ENCODE data around the gene OTOS. TPM values are rescaled to one million over a fixed set of nuclear protein-coding genes. Genes with fewer than 3 reads are reported as not detected.

Gene OTOS
- total RNA-seq, 2 experiments from 2014 or later = not detected

- DNase-seq (ENCODE audit: low spot score) = no peak
- ChIA-PET POLR2A (interaction anchor here (0.5 kb wide), 1 partner anchor 103 kb away, joined by 3 read pairs; no protein-coding TSS in a partner anchor), CTCF (ENCODE audit: unreplicated experiment) (no interaction called here)
- H4K20me1 ChIP-seq (ENCODE audit: insufficient read depth, low read length) = no peaks in the 10 kb centered on the region
- TF ChIP-seq EZH2phosphoT487 (IDR thresholded peaks at IDR 0.05; ENCODE audit: borderline replicate concordance, low read depth, low read length) = no peak
- no peak for TF ChIP-seq CTCF (conservative IDR thresholded peaks at IDR 0.05; ENCODE audit: low read length)
- H3K79me2 ChIP-seq (ENCODE audit: insufficient read depth, low read depth, low read length) = no peaks in the 10 kb centered on the region
- no peaks in the 10 kb centered on the region for H3K9me2 ChIP-seq (ENCODE audit: insufficient read depth, low read length)
- peaks cover 65% of the 10 kb centered on the region for H3K36me3 ChIP-seq (ENCODE audit: insufficient read depth, low read length)
- H3K27ac ChIP-seq (ENCODE audit: low read depth, low read length, poor library complexity, severe bottlenecking) = no peak overlapping the region
- no peak overlapping the region for H3K4me3 ChIP-seq (ENCODE audit: low read depth, low read length, poor library complexity, severe bottlenecking)
- intact Hi-C loops (cut with micrococcal nuclease; ENCODE audit: unreplicated experiment) = no loop called here
- no peaks in the 10 kb centered on the region for H3K4me1 ChIP-seq (ENCODE audit: insufficient read depth, low read length, poor library complexity, severe bottlenecking)
- H3K4me2 ChIP-seq (ENCODE audit: low read length) = no peak overlapping the region
- H2AFZ ChIP-seq (ENCODE audit: low read length) = no peak overlapping the region
- no peaks in the 10 kb centered on the region for H3K9me3 ChIP-seq (ENCODE audit: low read length)
- BruUV-seq (replicated peaks) = no TSS peak
These were observed 11.8 kb downstream of the OTOS start for GRCh38 chr2:240128608-240129145.

- ChIA-PET POLR2A (no interaction called here), CTCF (ENCODE audit: unreplicated experiment) (no interaction called here)
- Histone ChIP-seq H3K4me2 (ENCODE audit: low read length) (no peak overlapping the region), H3K79me2 (ENCODE audit: insufficient read depth, low read depth, low read length) (no peaks in the 10 kb centered on the region), H3K4me1 (ENCODE audit: insufficient read depth, low read length, poor library complexity, severe bottlenecking) (no peaks in the 10 kb centered on the region), H3K9me2 (ENCODE audit: insufficient read depth, low read length) (no peaks in the 10 kb centered on the region), H4K20me1 (ENCODE audit: insufficient read depth, low read length) (no peaks in the 10 kb centered on the region), H3K27ac (ENCODE audit: low read depth, low read length, poor library complexity, severe bottlenecking) (no peak overlapping the region), H3K9me3 (ENCODE audit: low read length) (no peaks in the 10 kb centered on the region), H2AFZ (ENCODE audit: low read length) (no peak overlapping the region), H3K4me3 (ENCODE audit: low read depth, low read length, poor library complexity, severe bottlenecking) (no peak overlapping the region), H3K36me3 (ENCODE audit: insufficient read depth, low read length) (peaks cover 59% of the 10 kb centered on the region)
- DNase-seq (ENCODE audit: low spot score) = no peak
- intact Hi-C loops (cut with micrococcal nuclease; ENCODE audit: unreplicated experiment) = no loop called here
- no peak for TF ChIP-seq EZH2phosphoT487 (IDR thresholded peaks at IDR 0.05; ENCODE audit: borderline replicate concordance, low read depth, low read length)
- TF ChIP-seq CTCF (conservative IDR thresholded peaks at IDR 0.05; ENCODE audit: low read length) = no peak
- no TSS peak for BruUV-seq (replicated peaks)
These were observed 12.4 kb downstream of the OTOS start for GRCh38 chr2:240127911-240128607.

GRCh38 chr2:240127191-240127750 lies 13.2 kb downstream of the OTOS start:
- CTCF ChIA-PET (ENCODE audit: unreplicated experiment) = no interaction called here

More at GRCh38 chr2:240127191-240127750, 13.2 kb downstream of the OTOS start:
- no peak overlapping the region for H3K4me2 ChIP-seq (ENCODE audit: low read length)
- peaks cover 51% of the 10 kb centered on the region for H3K36me3 ChIP-seq (ENCODE audit: insufficient read depth, low read length)
- no peaks in the 10 kb centered on the region for H4K20me1 ChIP-seq (ENCODE audit: insufficient read depth, low read length)
- POLR2A ChIA-PET = interaction anchor here (0.7 kb wide), 1 partner anchor 30 kb away, joined by 5 read pairs; no protein-coding TSS in a partner anchor
- no peak overlapping the region for H2AFZ ChIP-seq (ENCODE audit: low read length)
- H3K4me1 ChIP-seq (ENCODE audit: insufficient read depth, low read length, poor library complexity, severe bottlenecking) = no peaks in the 10 kb centered on the region
- no peak for DNase-seq (ENCODE audit: low spot score)
- no peaks in the 10 kb centered on the region for H3K9me2 ChIP-seq (ENCODE audit: insufficient read depth, low read length)
- TF ChIP-seq EZH2phosphoT487 (IDR thresholded peaks at IDR 0.05; ENCODE audit: borderline replicate concordance, low read depth, low read length) (no peak), CTCF (conservative IDR thresholded peaks at IDR 0.05; ENCODE audit: low read length) (no peak)
- no peaks in the 10 kb centered on the region for H3K79me2 ChIP-seq (ENCODE audit: insufficient read depth, low read depth, low read length)
- H3K4me3 ChIP-seq (ENCODE audit: low read depth, low read length, poor library complexity, severe bottlenecking) = no peak overlapping the region
- H3K9me3 ChIP-seq (ENCODE audit: low read length) = no peaks in the 10 kb centered on the region
- BruUV-seq (replicated peaks) = no TSS peak
- H3K27ac ChIP-seq (ENCODE audit: low read depth, low read length, poor library complexity, severe bottlenecking) = no peak overlapping the region
- intact Hi-C loops (cut with micrococcal nuclease; ENCODE audit: unreplicated experiment) = no loop called here
